HG03565 (cell line): ENCODE data around the gene SALL4.
"Not testable (repeated sequence)": the region's sequence is repeated elsewhere in the genome, so short reads cannot be mapped to it uniquely, and the experiment has no call there.

Source experiments
- ATAC-seq: cut with Tn5 transposase; IDR thresholded peaks from one replicate; pipeline ENCODE4 v1.9.1; 2021; ENCODE audit warnings: mild to moderate bottlenecking, moderate library complexity; ENCODE audit not compliant: unreplicated experiment

The SALL4 gene

DNA sequence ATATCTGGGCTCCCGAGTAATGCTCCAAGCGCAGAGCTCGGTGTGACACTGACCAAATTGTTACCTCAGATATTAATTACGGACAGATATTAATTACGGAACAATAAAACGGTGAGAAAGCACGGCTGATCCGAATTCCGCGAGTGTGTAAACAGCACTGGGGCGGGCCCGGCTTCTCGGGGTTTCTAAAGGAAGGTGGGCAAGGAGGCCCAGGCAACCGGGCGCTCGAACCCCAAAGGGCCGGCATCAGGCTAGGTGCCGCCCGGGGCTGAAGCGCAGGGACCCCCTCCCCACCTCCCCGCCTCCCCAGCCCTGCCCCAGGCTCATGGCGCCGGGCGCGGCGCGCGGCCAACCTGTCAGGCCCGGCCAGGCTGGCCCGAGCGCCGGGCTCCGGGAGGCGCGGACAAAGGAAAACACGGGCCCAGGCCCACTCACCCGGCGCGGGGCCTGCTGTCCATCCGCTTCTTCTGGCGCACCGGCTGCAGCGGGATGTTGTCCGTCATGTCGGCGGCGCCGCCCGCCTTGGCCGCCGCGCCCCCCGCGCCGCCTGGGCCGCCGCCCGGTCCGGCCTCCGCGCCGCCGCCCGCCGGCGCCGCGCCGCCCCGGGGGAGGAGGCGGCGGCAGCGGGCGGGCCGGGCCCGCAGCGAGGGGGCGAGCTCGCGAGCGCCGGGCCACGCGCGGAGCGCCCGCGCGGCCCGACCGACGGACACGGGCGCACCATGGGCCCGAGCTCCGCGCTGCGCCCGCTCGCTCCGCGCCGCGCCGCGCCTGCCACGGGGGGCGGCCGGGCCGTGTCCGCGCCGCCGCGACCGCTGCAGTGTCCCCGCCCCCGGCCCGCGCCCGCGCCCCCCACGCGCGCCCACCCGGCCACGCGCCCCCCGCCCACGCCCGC lies 34.2 kb downstream of the SALL4 start, which contains the start of gene ATP9A:
TSS of gene ATP9A (minus strand) at position 524 of the 892 bp plus-strand sequence. CDS start at position 503, 21 bp downstream.
- no peak for ATAC-seq

DNA sequence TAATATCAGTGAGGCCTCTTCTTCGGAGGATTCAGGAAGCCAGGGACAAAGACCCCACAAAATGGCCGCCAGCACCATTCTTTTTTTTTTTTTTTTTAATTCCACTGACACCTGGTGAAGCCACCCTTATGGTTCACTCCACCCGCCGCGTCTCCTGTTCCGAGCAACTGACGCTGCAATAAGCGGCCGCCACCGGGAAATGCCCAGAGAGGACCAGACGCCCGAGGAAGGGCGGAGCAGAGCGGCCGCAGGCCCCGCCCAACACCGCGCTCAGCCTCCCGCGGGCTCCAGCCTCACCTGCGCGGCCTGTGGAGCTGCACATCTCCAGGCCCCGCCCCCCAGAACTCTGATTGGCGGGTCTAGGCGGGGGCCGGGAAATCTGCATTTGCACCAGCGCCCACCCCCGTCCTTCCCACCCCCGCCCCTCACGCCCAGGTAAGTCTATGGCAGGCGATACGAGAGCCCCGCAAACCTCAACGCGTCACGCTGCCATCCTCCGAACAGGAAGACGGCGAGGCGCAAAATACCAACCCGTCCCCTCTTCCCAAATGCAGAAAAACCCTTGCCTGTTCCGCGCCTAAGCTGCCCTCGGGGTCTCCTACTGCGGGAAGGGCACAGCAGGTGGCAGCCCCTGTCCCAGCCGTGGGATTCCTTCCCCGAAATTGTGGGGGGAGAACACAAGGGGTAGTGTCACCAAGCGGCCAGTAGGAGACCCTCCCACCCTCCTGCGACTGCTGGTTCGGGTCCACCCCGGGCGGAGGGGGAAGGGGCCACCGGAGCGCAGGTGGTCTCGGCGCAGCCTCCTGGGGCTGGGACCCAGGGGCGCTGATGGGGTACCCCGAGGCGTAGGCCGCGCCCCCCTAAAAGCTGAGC lies 35.1 kb downstream of the SALL4 start:
- ATAC-seq, result no peak

GRCh38 chr20:51765381-51765780 lies 36.9 kb downstream of the SALL4 start:
- not testable (repeated sequence) for ATAC-seq

DNA sequence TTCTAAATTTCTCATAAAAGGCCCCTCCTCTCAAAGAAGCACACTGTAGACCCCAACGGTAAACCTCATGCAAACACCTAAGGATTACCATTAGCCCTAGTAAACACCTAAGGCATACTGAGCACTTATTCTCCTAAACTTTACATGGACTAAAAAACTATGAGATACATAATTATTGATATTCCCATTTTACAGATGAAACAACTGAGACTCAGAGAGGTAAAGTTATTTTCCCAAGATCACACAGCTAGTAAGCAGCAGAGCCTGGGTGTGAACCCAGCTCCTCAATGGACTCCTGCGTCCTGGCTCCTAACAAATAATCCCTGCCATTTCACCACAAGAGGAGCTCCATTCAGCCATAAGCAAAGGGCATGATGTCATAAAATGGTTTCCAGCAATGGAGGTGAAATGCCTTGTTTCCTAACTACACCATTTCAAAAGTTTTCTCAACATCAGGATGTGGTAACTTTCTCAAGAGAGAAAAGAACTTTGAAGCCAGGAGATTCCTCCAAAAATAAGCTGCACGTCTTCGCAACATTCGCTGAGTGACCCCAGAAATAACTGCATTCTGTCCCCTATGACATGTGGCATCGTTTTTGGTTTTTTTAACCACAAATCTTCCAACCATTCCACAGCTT lies 38.2 kb downstream of the SALL4 start:
- ATAC-seq, result no peak

DNA sequence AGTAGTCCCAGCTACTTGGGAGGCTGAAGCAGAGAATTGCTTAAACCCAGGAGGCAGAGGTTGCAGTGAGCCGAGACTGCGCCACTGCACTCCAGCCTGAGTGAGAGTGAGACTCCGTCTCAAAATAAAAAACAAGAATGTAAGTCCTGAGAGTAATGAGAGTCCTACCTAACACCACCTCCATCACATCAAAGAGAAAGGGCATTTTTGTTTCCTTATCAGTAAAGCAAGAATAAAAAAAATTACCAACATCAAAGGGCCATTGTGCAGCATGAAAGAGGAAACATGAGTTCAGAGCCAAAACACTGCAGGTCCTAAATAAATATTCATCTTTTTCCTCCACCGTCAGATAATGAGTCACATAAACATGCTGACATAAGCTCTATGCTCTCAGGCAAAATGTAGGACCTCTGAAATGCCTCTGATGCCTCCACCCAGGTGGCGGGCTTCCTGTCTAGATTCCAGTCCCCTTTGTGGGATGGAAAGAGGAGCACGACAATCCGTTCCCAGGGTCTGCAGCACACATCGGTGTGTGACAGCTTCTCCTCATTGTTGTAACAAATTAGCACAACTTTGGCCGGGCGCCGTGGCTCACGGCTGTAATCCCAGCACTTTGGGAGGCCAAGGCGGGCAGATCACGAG lies 41.3 kb downstream of the SALL4 start:
- no peak for ATAC-seq

DNA sequence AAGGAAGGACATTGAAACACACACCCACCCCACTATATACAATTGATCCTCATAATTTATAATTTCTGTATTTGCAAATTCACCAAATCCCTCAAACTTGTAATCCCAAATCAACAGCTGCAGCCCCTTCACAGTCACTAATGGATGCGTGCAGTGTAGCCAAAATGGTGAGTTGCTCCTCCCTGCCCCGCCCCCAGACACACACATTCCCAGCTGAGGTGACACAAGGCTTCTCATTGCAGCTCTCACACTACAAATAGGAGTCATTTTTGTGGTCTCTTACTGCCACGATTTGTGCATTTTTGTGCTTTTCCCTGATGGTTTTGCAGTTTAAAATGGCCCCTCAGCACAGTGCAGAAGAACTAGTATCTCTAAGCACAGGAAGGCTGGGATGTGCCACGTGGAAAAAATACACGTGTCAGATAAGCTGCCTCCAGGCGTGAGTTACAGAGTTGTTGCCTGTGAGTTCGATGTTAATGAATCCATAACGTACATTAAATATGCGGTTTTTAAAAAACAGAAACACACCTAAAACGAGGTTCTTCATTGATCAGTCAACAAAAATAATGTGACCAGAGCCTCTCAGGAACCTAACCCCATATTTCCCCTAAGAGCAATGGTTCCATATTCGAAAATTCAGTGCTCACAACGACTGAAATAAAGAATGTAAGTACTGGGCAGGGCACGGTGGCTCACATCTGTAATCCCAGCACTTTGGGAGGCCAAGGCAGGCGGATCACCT lies 42.4 kb downstream of the SALL4 start:
- no peak for ATAC-seq

DNA sequence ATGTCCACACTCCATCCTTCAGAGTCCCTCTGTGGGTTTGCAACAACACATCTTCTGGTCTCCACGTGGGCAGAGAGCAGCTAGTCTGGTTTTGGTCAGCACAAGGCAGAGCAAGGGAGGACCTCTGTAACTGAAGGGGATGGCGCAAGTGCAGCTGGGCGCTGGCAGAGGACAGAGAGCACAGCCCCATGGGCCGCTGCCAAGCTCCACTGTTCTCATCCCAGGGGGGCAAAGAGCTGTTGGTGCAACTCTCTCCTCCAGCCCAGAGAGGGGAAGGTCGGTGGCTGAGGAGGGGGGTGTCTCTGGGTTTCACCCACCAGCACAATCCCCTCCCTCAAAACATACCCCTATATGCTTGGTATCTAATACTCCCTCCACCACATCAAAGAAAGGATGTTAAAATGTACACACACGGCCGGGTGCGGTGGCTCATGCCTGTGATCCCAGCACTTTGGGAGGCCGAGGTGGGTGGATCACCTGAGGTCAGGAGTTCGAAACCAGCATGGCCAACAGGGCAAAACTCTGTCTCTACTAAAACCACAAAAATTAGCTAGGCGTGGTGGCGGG lies 43.3 kb downstream of the SALL4 start:
- ATAC-seq, result no peak

DNA sequence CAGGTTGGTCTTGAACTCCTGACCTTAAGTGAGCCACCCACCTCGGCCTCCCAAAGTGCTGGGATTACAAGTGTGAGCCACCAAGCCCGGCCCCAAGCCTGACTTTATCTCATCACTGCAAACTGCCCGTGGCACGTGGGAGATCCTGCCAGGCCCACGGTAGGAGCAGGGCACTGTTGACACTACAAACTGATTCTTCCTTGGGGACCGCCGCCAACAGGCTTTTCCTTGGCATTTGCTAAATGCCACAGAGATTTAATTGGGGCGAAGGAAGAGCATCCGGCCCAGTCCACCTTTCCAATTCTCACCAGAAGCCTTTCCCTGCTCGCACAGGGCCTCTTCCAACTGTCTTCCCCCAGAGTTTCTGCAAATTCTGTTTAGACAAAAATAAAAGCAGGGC lies 45.1 kb downstream of the SALL4 start:
- no peak for ATAC-seq

- no peak for ATAC-seq
Measured at GRCh38 chr20:51756653-51757052, 45.7 kb downstream of the SALL4 start.

- ATAC-seq, result not testable (repeated sequence)
Measured at GRCh38 chr20:51753220-51753619, 49.1 kb downstream of the SALL4 start.

GRCh38 chr20:51752343-51752951 lies 49.9 kb downstream of the SALL4 start:
- ATAC-seq, result no peak

DNA sequence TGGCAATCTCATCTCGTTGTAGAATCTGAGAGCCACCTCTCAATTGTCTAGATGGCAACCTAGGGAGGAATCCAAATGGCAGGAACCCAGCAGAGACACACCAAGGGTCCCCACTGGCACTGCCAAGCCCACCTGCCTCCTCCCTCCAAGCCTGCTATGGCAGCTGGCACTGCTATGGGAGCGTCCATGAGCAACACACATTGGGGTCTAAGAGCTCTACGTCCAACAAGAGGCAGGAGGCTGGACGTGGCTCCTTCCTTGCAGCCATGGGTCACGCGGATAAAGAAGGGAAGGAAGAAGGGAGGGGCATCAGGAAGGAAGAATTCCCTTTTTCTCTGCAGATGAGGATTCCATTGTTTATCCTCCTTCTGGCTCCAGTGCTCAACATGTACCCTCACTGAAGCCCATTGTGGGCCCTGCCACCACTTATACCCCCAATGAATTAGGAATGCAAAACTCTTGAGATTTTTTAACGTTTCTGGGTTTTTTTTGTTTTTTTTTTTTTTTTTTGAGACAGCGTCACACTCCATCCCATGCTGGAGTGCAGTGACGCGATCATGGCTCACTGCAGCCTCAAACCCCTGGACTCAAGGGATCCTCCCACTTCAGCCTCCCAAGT lies 51.4 kb downstream of the SALL4 start:
- ATAC-seq, result no peak

DNA sequence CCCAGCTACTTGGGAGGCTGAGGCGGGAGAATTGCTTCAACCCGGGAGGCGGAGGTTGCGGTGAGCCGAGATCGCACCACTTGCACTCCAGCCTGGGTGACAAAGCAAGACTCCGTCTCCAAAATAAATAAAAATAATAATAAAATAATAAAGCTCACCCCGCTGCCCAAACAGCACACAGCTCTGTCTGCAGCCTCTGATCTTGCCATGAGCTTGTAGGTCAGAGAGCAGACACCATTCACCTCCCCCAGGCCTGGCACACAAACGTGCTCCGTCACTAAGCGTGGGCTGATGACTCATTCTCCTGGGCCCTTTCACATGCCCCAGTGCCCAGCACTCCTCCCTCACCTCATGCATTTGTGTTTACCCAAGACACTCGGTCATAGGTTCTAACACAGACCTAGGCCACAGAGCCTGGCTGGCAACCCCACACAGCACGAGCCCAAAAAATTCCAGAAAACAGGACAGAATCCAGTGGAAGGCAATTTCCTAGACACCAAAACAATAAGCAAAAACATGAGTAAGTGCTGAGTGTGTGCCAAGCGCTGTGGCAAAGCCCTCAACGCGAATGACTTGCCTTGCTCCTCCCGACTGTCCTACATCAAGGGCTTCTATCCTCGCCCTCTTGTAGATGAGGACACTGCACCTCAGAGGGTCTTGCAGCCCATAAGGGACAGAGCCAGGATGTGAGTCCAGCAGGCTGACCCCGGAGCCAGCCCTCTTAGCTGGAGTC lies 52.1 kb downstream of the SALL4 start:
- no peak for ATAC-seq

DNA sequence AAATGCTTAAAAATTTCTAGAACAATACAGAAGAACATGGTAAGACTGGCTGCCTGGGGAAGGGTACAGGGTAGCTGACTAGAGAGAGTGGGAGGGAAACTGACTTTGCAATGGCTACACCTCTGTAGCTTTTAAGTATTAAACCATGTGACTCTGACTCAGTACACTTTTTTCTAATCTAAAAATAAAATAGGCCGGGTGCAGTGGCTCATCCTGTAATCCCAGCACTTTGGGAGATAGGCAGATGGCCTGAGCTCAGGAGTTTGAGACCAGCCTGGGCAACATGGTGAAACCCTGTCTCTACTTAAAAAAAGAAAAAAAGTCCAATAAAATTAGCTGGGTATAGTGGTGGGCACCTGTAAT lies 52.7 kb downstream of the SALL4 start:
- no peak for ATAC-seq

- ATAC-seq, result no peak
Measured at GRCh38 chr20:51747182-51747911, 55.0 kb downstream of the SALL4 start.

DNA sequence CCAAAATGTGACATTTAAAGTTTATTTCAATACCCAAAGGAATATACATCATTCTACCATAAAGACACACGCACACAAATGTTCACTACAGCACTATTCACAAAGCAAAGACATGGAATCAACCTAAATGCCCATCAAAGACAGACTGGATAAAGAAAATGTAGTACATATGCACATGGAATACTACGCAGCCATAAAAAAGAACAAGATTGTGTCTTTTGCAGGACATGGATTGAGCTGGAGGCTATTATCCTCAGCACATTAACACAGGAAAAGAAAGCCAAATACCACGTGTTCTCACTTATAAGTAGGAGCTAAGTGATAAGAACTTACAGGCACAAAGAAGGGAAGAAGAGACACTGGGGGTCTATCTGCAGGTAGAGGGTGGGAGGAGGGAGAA lies 56.5 kb downstream of the SALL4 start:
- ATAC-seq, result no peak

- ATAC-seq, result no peak
Measured at GRCh38 chr20:51740838-51741237, 61.5 kb downstream of the SALL4 start.

DNA sequence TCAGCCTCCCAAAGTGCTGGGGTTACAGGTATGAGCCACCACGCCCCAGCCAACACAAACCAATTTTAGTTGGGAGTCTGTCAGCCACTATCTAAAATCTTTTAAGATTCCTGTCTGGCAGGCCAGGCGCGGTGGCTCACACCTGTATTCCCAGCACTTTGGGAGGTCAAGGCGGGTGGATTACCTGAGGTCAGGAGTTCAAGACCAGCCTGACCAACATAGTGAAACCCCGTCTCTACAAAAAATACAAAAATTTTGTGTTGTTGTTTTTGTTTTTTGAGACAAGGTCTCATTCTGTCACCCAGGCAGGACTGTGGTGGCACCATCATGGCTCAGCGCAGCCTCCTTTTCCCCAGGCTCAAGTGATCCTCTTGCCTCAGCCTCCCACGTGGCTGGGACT lies 62.0 kb downstream of the SALL4 start:
- ATAC-seq, result not testable (repeated sequence)
